GM23338 (cell line): ENCODE measurements around the gene PTPRC. TPM values are rescaled to one million over a fixed set of nuclear protein-coding genes. Genes with fewer than 3 reads are reported as not detected.

Source experiments
- ATAC-seq: fragments of 200-7000 bp; cut with Tn5 transposase; 3 replicates; pipeline ENCODE4 v1.9.1; 2020
- DNase-seq: peaks from one replicate; pipeline ENCODE4 v3.0.0-alpha.2; 2015; ENCODE audit warnings: low spot score
- H2AFZ ChIP-seq: fragments of 200-600 bp; sonication (generic); 2 replicates; pipeline ENCODE4 v1.8.0; 2016; ENCODE audit warnings: antibody characterized with exemption, mild to moderate bottlenecking, moderate library complexity
- H3F3A ChIP-seq: fragments of 200-600 bp; sonication (generic); replicated peaks from 2 replicates; pipeline ENCODE4 v1.8.0; 2017; ENCODE audit warnings: antibody characterized with exemption, mixed run types, low read depth
- H3K27ac ChIP-seq: fragments of 200-600 bp; sonication (generic); 2 replicates; pipeline ENCODE4 v1.6.1; 2016; ENCODE audit warnings: low read depth
- H3K27me3 ChIP-seq: fragments of 200-600 bp; sonication (generic); 2 replicates; pipeline ENCODE4 v1.8.0; 2016; ENCODE audit warnings: mild to moderate bottlenecking, mixed run types, moderate library complexity; ENCODE audit not compliant: insufficient read depth
- H3K36me3 ChIP-seq: fragments of 200-600 bp; sonication (generic); 2 replicates; pipeline ENCODE4 v1.8.0; 2016; ENCODE audit warnings: mild to moderate bottlenecking; ENCODE audit not compliant: insufficient read depth
- H3K4me1 ChIP-seq: fragments of 200-600 bp; sonication (generic); 2 replicates; pipeline ENCODE4 v1.8.0; 2016; ENCODE audit warnings: mild to moderate bottlenecking, moderate library complexity; ENCODE audit not compliant: insufficient read depth
- H3K4me2 ChIP-seq: fragments of 200-600 bp; sonication (generic); 2 replicates; pipeline ENCODE4 v1.7.1; 2017; ENCODE audit warnings: mixed run types
- H3K4me3 ChIP-seq: fragments of 200-600 bp; sonication (generic); 2 replicates; pipeline ENCODE4 v1.6.1; 2016; ENCODE audit warnings: mixed run types
- H3K79me2 ChIP-seq: fragments of 200-600 bp; sonication (generic); replicated peaks from 2 replicates; pipeline ENCODE4 v1.8.0; 2017; ENCODE audit warnings: mild to moderate bottlenecking; ENCODE audit not compliant: insufficient read depth
- H3K9me2 ChIP-seq: fragments of 200-600 bp; sonication (generic); 2 replicates; pipeline ENCODE4 v1.8.0; 2017; ENCODE audit not compliant: insufficient read depth
- H4K20me1 ChIP-seq: fragments of 200-600 bp; sonication (generic); replicated peaks from 2 replicates; pipeline ENCODE4 v1.8.0; 2017; ENCODE audit warnings: mild to moderate bottlenecking; ENCODE audit not compliant: insufficient read depth
- H3K27ac Mint-ChIP-seq: 2 replicates; pipeline ENCODE4 v1.8.0; 2020; ENCODE audit warnings: inconsistent platforms, mild to moderate bottlenecking, moderate library complexity, mixed read lengths
- H3K27me3 Mint-ChIP-seq: 3 replicates; pipeline ENCODE4 v1.8.0; 2022; ENCODE audit warnings: low read depth, mild to moderate bottlenecking, moderate library complexity, mixed read lengths, inconsistent platforms; ENCODE audit not compliant: insufficient read depth, poor library complexity
- H3K36me3 Mint-ChIP-seq: 3 replicates; pipeline ENCODE4 v1.8.0; 2021; ENCODE audit warnings: low read depth, mild to moderate bottlenecking, inconsistent platforms, moderate library complexity, mixed read lengths
- H3K4me1 Mint-ChIP-seq: 3 replicates; pipeline ENCODE4 v1.8.0; 2020; ENCODE audit warnings: mild to moderate bottlenecking, inconsistent platforms, mixed read lengths
- H3K4me3 Mint-ChIP-seq: 3 replicates; pipeline ENCODE4 v1.8.0; 2021; ENCODE audit warnings: moderate library complexity, mild to moderate bottlenecking, inconsistent platforms, mixed read lengths
- H3K9me3 Mint-ChIP-seq: 3 replicates; pipeline ENCODE4 v1.8.0; 2020; ENCODE audit warnings: moderate library complexity, mild to moderate bottlenecking, inconsistent platforms, mixed read lengths
- CREB1 ChIP-seq: fragments of 250-450 bp; sonication (Bioruptor Pico); IDR thresholded peaks from 2 replicates; pipeline ENCODE4 v1.5.0; 2020; ENCODE audit warnings: low read depth, mild to moderate bottlenecking, moderate library complexity
- EZH2 ChIP-seq: fragments of 200-600 bp; sonication (generic); IDR thresholded peaks from one replicate; pipeline ENCODE4 v1.8.0; 2017; ENCODE audit warnings: antibody characterized with exemption, mild to moderate bottlenecking, low read depth; ENCODE audit not compliant: unreplicated experiment
- EZH2phosphoT487 ChIP-seq: fragments of 200-600 bp; sonication (generic); IDR thresholded peaks from one replicate; pipeline ENCODE4 v1.8.1; 2018; ENCODE audit warnings: antibody characterized with exemption; ENCODE audit not compliant: unreplicated experiment
- JUNB ChIP-seq: IDR thresholded peaks from one replicate; pipeline ENCODE4 v1.6.1; 2016; ENCODE audit warnings: antibody characterized with exemption; ENCODE audit not compliant: unreplicated experiment
- NANOG ChIP-seq: IDR thresholded peaks from 2 replicates; pipeline ENCODE4 v1.6.1; 2016; ENCODE audit warnings: antibody characterized with exemption, borderline replicate concordance
- STAT1 ChIP-seq: IDR thresholded peaks from one replicate; pipeline ENCODE4 v1.6.1; 2016; ENCODE audit warnings: antibody characterized with exemption; ENCODE audit not compliant: unreplicated experiment
- ZNF114 ChIP-seq: fragments of 250-450 bp; sonication (Bioruptor Pico); IDR thresholded peaks from 2 replicates; pipeline ENCODE4 v1.5.0; 2020; ENCODE audit warnings: mild to moderate bottlenecking, moderate library complexity
- polyA plus RNA-seq: library from polyadenylated mRNA; unstranded; fragments of >200 nt; fragmentation: Nextera tagmentation; extraction: Ambion mirVana; gene quantifications from 2 replicates; pipeline ENCODE4 v1.2.1, GENCODE V29; 2016
- total RNA-seq: library from RNA; depleted of rRNA; stranded (reverse); fragments of >200 nt; shearing (Covaris generic); gene quantifications from 2 replicates; pipeline ENCODE4 v1.2.3, GENCODE V29; 2014
- TF ChIP-seq, protein P1 (sequence below), 2 experiments: fragments of 200-600 bp in 1 of 2; sonication (generic) in 1 of 2; conservative IDR thresholded peaks; 2 replicates each; pipeline versions ENCODE4 v1.5.1 to v1.6.1; 2016 to 2017; ENCODE audit warnings: antibody characterized with exemption in 2 of 2, low read depth in 2 of 2, mild to moderate bottlenecking in 2 of 2, moderate library complexity in 1 of 2
- TF ChIP-seq, protein P2 (sequence below): IDR thresholded peaks from 2 replicates; pipeline ENCODE4 v1.6.1; 2016; ENCODE audit warnings: antibody characterized with exemption

Gene PTPRC
- total and polyA plus RNA-seq, 2 experiments from 2014 or later = 0.10 to 0.52 TPM

- Histone ChIP-seq H3K36me3 (no peaks in the 10 kb centered on the region), H4K20me1 (no peaks in the 10 kb centered on the region), H3K27me3 (no peaks in the 10 kb centered on the region), H3F3A (no peaks in the 10 kb centered on the region), H3K27ac (no peak overlapping the region), H3K4me2 (no peak overlapping the region), H2AFZ (no peak overlapping the region), H3K79me2 (no peaks in the 10 kb centered on the region), H3K4me3 (no peak overlapping the region), H3K4me1 (no peaks in the 10 kb centered on the region), H3K9me2 (0 out of 2 replicates have a peak, but pooled peaks cover 3% of the 10 kb centered on the region)
- Mint-ChIP-seq H3K4me3 (no peak overlapping the region), H3K9me3 (no peaks in the 10 kb centered on the region), H3K36me3 (no peaks in the 10 kb centered on the region), H3K27me3 (peaks cover 2% of the 10 kb centered on the region), H3K4me1 (no peaks in the 10 kb centered on the region), H3K27ac (no peak overlapping the region)
- ATAC-seq (no peak), DNase-seq (no peak)
- TF ChIP-seq CREB1 (CRISPR knock-in tag) (no peak), EZH2 (no peak), JUNB (no peak), EZH2phosphoT487 (no peak), STAT1 (no peak), ZNF114 (CRISPR knock-in tag) (no peak), NANOG (no peak)
- TF ChIP-seq, protein P1, sequence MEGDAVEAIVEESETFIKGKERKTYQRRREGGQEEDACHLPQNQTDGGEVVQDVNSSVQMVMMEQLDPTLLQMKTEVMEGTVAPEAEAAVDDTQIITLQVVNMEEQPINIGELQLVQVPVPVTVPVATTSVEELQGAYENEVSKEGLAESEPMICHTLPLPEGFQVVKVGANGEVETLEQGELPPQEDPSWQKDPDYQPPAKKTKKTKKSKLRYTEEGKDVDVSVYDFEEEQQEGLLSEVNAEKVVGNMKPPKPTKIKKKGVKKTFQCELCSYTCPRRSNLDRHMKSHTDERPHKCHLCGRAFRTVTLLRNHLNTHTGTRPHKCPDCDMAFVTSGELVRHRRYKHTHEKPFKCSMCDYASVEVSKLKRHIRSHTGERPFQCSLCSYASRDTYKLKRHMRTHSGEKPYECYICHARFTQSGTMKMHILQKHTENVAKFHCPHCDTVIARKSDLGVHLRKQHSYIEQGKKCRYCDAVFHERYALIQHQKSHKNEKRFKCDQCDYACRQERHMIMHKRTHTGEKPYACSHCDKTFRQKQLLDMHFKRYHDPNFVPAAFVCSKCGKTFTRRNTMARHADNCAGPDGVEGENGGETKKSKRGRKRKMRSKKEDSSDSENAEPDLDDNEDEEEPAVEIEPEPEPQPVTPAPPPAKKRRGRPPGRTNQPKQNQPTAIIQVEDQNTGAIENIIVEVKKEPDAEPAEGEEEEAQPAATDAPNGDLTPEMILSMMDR (conservative IDR thresholded peaks at IDR 0.05; ENCODE audit: low read depth in 2 of 2) = no peak
- TF ChIP-seq, protein P2, sequence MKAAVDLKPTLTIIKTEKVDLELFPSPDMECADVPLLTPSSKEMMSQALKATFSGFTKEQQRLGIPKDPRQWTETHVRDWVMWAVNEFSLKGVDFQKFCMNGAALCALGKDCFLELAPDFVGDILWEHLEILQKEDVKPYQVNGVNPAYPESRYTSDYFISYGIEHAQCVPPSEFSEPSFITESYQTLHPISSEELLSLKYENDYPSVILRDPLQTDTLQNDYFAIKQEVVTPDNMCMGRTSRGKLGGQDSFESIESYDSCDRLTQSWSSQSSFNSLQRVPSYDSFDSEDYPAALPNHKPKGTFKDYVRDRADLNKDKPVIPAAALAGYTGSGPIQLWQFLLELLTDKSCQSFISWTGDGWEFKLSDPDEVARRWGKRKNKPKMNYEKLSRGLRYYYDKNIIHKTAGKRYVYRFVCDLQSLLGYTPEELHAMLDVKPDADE = no peak
These were observed 7.5 kb upstream of the PTPRC start for GRCh38 chr1:198631292-198631691.

- DNase-seq (no peak), ATAC-seq (no peak)
- Histone ChIP-seq H3K27ac (no peak overlapping the region), H3K36me3 (no peaks in the 10 kb centered on the region), H3K4me3 (no peak overlapping the region), H4K20me1 (no peaks in the 10 kb centered on the region), H3F3A (no peaks in the 10 kb centered on the region), H3K4me1 (no peaks in the 10 kb centered on the region), H3K4me2 (no peak overlapping the region), H3K79me2 (no peaks in the 10 kb centered on the region), H2AFZ (no peak overlapping the region), H3K9me2 (0 out of 2 replicates have a peak, but pooled peaks cover 3% of the 10 kb centered on the region), H3K27me3 (no peaks in the 10 kb centered on the region)
- H3K9me3 Mint-ChIP-seq = no peaks in the 10 kb centered on the region
- H3K27me3 Mint-ChIP-seq = no peaks in the 10 kb centered on the region
- no peaks in the 10 kb centered on the region for H3K36me3 Mint-ChIP-seq
- no peaks in the 10 kb centered on the region for H3K4me1 Mint-ChIP-seq
- no peak overlapping the region for H3K4me3 Mint-ChIP-seq
- no peak overlapping the region for H3K27ac Mint-ChIP-seq
- TF ChIP-seq NANOG (no peak), EZH2phosphoT487 (no peak), STAT1 (no peak), ZNF114 (CRISPR knock-in tag) (no peak)
- TF ChIP-seq, protein P2 = no peak
- TF ChIP-seq, protein P1 (conservative IDR thresholded peaks at IDR 0.05; ENCODE audit: low read depth in 2 of 2) = no peak
These were observed 6.8 kb upstream of the PTPRC start for GRCh38 chr1:198632007-198632406.
